Stimulated activated CD8-positive, alpha-beta memory T cell treated with anti-CD3 and anti-CD28 coated beads, Interleukin-2, amount 100 ng/mL, for 1 hour (primary cell): ENCODE data around the gene RASGRF2.

Source experiments
- DNase-seq, 2 donors: peaks; one replicate each; pipeline ENCODE4 v3.0.0-alpha.2; 2020; ENCODE audit warnings: low read depth in 2 of 2

RASGRF2 gene

DNA sequence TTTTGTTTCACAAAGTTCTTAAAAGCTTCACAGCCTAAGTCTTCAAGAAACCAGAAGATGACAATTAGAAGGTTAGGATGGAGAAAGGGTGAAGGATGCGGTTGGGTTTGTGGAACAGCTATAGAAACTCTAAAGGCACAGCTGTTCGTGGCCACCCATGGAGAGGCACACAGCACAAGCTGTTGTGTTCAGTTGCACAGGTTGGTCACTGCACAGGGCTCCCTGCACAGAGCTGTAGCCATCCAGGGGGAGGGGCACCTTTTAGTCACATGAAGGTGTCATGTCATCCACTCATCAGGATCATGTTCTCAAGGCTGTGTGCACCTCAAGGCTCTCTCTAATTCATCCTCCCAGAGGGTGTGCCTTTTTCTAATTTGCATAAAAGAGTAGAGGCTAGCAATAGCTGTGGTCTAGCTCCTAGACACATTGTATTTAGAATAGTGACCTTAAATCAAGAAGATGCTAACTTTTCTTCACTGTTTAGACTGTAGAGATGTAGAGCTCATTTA, 5.0 kb upstream of the RASGRF2 start:
- DNase-seq: no peak

DNA sequence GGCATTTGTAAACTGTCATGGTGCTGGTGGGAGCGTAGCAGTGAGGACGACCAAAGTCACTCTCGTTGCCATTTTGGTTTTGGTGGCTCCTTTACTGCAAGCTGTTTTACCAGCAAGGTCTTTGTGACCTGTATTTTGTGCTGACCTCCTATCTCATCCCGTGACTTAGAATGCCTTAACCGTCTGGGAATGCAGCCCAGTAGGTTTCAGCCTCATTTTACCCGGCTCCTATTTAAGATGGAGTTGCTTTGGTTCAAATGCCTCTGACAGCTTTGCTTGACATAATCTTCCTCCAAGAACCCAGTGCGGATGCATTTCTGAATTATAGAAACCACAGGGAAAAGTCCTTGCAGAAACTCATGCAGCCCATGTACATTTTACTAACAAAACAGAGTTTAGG, 3.9 kb upstream of the RASGRF2 start:
- no peak for DNase-seq

DNA sequence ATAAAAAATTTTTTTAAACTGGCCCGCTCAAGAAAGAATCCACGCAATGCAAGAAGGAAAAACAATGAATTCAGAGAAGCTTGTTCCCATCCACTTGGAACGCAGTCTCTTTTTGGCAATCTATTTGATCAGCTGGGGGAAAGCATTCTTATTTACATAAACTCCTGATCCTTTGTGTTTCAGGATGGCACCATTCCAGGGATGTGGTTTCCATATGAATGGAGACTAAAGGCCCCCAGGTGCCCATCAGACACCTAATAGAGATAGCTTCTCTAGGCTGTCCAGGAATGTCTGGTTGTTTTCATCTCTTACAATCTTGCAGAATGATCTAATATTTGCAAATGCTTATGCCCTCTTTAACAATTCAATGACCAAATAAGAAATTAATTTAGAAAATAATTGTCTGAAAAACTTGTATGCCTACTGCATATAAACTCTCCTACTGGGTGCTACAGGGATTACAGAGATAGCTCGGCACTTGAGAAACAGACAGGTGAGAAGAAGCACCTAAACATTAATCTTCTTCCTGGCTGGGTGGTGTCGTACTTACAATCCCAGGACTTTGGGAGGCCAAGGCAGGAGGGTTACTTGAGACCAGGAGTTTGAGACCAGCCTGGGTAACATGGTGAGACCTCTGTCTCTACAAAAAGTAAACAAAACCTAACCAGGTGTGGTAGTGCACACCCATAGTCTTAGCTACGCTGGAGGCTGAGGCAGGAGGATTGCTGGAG, 3.0 kb upstream of the RASGRF2 start:
- no peak for DNase-seq

DNA sequence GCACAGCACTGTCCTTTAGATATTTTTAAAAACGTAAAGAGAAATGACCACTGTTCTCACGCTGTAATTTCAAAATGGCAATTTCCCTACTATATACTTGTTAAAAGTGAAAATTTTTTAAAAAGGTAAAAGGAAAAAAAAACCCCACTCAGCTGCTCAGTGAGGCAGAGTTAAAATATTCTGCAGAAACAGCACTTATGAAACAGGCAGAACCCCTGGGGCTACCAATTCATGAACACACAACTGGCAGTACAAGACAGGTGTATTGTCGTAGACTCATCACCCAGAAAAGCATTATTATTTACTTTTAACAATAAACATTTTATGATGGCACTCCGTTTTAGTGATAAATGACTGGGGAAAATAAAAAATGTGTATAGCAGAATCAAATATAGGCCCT, 1.5 kb upstream of the RASGRF2 start:
- DNase-seq: no peak

DNA sequence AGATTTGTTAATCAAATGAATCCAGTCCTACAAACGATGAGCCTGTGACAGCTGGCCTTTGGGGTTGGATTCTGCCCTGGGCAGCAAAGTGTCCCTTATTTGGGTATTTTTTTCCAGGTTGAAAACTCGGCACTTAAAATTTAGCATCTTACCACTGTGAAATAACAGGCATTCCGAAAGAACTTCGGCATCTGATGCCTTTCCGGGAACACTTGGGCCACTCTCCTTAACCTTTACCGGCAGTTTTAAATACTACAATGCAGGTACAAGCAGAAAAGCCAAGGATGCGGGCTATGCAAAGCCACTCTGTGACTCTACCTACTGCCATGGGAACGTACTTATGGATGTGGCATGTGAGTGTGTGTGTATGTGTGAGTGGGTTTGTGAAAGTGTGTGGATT, 1.0 kb upstream of the RASGRF2 start:
- no peak for DNase-seq

DNA sequence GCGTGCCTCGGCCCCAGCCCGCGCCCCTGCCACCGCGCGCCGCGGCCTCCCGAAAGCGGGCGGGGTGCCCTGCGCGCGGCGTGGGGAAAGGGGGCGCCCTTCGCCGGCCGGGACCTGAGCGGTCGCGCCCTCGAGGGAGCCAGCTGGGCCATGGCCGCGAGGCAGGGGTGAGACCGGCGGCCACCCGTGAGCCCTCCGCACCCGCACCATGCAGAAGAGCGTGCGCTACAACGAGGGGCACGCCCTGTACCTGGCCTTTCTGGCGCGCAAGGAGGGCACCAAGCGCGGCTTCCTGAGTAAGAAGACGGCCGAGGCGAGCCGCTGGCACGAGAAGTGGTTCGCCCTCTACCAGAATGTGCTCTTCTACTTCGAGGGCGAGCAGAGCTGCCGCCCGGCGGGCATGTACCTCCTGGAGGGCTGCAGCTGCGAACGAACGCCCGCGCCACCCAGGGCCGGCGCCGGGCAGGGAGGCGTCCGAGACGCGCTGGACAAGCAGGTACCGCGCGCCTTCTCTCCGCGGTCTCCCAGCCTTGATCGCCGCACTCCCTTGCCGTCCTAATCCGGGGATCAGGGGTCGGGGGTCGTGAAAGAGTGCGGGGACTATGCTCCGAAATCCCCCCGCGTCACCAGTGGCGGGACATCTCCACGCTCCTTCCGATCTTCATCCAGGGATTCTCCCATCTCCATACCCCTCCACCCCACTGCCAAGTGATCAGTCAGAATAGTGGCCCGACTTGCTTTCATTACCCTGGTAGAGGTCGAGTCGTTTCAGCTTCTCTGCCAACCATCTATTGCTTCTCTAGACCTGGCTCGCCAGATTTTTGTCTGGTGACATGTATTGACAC, 590 bp downstream of the RASGRF2 start:
- DNase-seq: peak in 1 of 2 donors; percentile 8

DNA sequence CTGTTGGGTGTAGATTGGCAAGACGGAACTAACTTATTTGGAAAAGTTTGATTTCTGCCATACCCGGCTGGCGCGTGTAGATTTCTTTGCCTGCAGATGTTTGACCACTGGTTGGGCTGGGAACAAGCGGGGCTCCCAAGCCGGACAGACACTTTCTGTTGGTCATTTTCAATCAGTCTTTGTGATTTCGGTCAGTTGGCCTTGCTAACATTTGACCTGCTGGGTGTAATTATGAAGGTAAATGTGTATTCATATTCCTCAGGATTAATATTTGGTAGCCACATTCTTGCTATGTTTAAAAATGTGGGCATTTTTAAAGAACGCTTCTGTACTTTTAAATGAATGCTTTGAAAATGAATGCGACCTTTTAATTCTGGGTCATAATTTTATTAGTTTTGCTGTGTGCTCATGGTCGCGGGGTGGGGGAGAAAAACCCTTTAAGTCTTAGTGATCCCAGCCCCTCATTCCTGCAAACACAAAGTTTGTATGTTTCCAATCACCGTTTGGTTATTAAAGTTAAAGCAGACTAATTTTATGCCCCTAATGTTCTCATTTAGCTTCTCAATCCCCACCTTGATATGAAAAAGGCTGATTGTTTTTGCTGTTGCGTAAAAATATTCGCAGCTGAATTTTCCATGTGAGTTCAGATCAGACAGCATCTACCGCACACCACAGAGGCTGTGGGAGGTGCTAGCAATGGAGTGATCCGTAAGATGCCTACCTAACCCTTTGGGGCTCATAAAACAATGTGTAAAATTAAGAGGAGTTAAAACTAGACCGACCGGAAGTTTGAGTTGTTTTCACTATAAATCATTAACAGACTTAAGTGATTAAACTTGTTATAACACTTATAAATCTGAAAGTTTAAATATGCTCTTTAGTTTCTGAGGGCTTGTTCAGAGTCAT, 1.5 kb downstream of the RASGRF2 start:
- no peak for DNase-seq

DNA sequence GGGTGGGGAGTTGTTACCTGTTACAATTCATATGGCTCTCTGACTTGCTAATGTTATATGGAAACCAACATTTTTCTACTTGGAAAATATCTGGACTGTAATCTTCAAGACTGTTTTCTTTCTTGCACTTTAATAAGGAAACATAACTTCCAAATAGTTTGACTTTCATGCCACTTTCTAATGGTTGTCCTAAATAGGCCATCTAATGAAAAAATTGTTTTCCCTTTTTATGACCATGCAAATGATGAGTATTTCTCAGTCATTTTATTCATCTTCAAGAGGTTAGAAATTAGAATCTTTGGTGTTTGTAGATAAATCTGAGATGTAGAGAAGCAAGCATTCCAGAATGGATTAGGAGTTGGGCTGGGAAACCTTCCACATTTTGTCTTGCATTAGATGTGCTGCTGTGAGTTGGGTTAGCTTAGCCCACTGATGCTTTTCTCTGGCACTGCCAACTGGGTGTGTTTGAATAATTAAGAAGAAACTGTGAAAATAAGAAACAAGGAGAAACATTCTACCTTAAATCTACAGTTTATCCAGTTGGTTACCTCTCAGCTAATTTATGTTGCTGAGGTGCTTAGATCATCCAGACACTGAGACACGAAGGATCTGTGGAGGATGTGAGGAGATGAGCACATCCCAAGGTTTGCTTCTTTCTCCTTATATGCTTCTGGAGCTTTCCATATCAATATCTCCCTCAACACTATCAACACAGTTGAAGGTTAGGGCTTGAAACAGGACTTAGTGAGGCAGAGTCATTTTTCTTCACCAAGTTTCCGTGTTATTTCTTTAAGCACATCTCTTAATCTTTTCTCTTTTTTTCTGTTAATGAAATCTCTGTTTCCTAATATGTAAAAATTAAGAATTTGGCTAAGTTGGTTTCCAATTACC, 2.7 kb downstream of the RASGRF2 start:
- no peak for DNase-seq

DNA sequence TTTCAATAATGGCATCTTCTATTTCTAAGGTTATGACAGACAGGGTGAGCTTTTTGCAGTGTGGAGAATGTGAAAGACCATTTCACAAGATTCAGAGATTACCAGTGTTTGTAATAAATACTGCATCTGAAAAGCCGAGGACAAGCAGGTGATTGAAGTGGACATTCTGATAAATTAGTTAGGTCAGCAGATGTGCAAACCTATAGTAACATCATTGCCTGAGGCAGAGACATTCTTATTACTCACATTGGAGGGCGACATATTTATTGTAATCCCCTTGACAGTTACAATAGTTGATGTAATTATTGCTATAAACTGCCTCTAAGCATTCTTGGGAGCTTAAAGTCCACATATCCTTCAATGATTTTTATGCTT, 3.3 kb downstream of the RASGRF2 start:
- no peak for DNase-seq

DNA sequence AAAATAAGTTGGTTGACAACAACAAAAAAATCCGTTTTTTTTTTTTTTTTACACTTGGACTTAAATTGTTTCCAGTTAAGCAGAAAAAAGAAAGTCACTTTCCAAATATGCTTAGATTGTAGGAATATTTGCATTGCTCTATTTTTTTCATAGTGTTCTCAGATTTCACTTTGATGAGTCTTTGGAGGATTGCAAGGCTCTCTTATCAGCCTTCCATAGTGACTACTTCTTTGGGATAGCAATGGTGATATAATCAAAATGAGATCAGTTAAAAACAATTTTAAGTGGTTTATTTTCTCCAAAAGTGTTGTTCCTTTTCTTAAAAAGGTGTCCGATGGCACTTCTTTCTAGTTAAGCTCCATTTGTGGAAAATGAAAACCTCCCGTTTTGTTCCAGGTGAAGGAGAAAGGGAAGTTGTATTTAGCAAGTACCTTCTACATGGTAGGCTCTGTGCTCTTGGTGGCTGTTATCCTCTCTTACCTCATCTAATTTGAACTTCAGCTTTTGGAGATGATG, 3.9 kb downstream of the RASGRF2 start:
- DNase-seq: no peak

DNA sequence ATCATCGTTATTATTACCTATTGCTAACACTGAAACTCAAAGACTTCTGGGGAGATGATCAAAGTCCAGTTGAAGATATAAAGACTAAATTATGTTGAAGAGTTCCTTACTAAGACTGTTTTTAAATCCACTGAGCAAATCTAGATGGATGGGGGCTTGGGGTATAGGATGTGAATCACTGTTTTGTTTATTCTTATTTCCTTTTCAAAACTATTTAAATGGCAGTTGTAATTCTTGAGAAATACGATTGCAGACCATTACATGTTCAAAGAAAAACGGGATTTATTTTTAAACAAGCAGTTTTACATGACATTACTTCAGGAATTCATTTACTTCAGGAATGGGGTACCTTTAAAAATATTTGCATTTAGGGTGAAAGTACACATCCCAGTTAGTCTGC, 4.3 kb downstream of the RASGRF2 start:
- DNase-seq: no peak

DNA sequence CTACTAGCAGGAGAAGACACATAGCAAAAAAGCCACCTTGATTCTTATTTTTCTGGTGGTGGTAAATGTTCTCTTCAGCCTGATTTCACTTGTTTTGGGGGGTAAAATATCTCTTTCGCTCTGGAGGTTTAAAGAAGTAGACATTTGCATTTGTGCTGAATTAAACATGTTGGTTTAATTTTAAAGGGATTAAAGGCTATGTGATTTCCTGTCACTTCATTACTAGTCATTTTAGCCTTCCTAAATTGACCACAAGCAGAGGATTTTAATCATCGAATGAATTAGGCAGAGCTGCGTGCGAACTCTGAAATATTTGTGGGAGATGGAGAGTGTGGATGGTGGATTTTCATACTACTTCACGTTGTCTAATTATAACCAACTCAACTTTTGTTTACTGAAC, 4.8 kb downstream of the RASGRF2 start:
- no peak for DNase-seq

DNA sequence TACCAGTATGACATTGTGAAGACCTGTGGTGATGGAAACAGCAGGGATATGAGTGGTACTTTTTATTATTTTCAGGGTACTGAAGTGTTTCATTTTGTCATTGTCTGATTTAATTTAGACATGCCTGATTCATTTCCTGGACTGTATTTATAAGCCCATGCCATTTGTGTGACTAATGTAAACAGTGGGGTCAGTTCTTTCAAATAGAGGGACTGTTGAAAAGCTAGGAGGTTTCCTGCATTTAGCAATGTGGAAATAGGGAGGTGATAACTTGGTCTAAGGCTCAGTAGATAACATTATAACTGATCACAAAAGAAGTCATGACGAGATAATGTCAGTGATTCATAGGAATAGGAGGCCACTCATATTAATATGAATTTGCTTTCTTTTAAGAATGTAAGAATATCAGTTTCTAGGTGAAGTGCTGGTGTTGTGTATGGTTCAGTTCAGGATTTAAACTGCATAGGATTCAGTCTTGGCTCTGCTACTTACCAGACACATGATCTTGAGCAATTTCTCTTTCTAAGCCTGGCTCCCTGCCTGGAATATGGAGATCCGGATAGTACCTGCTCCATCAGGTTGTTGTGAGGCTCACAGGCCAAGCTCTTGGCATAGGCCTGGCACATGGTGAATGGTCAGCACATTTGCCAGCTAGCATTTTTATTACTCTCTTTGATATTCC, 7.5 kb downstream of the RASGRF2 start:
- DNase-seq: no peak

DNA sequence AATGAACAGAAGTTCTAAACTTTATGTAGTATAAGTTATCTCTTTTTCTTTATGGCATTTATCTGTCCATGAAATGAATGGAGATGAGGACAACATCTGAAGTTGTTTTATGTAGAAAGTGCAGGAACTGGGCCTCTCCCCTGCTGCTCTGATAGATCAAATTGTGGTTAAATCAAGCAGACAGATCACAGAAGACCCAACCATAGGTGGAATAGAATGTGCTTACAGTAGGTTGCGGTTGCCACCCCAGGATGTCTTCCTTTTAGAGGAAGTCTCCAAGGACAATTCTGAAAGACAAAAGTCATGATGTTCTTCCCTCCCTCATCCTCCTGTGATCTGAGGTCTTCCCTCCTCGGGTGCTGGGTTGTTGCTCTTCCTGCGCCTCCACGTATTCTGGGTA, 12.9 kb downstream of the RASGRF2 start:
- no peak for DNase-seq

DNA sequence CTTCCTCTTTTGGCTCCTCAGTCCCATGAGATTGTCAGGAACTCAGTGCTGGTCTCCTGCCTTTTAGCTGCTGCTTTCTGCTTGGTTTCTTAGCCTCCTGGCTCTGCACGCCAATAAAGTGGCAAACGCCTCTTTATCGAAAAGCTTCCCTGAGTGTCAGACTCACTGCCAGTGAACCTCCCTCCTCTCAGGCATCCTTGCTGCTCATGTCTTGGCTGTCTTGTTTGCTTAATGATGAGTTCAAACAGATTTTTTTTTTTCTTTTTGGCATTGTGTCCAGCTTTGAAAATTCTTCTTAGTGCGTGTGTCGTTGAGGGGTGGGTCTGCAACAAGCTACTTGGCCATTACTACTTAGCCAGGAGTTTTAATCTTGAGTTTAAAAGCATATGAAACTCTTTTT, 14.9 kb downstream of the RASGRF2 start:
- no peak for DNase-seq

DNA sequence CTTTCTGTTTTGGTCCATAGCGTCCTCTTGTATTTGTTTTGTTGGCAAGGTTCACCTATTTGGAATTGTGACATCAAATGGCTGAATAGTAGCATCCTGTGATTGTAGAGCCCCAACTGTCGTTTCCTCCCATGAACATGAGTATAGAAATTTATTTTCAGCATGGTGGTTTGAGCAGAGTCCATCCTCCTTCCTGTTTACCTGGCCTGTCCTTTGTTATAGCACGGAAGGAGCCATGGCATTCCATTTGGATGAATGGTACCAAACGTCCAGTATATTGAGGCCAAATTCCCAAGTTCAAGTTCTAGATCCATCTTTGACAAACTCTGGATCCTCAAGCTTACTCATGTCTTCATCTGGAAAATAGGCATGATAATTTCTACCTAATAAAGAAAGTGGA, 16.8 kb downstream of the RASGRF2 start:
- no peak for DNase-seq

DNA sequence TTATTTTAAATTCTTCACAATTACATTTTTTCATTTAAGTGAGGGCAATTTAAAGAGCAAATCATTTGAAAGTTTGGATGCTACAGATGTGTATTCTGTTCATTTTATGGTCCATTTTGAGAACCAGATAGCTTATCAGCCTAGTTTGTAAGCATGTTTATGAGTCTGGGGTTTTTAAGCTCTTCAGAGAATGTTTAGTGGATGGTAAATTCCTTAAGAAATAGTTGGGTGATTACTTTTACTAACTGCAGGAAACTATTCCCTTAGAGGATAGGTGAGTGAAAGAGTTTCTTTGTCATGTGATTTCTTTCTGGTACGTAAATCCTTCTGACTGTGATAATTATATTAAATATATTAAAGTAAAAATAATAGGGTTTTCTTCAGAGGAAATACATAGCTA, 17.6 kb downstream of the RASGRF2 start:
- no peak for DNase-seq

DNA sequence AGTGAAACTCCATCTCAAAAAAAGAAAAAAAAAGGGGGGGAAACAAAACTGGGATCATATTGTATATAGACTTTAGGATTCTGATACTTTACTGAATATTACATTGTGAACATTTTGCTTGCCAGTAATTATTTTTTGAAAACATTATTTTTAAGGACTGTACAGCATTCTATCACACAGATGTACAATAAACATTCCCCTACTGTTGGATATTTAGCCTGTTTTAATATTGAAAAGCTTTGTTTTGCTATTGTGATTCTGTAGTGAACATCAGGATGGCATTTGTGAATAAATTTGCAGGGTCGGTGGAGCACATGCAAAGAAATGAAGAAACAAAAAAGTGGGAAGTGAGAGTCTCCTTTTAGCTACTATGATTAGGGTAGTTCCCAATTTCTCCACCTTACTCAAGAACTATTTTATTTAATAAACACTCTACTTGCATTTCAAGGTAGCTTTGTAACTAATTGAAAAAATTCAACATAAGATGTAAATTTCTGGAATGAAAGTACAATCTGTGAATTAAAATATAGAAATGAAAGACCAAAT, 18.7 kb downstream of the RASGRF2 start:
- no peak for DNase-seq

DNA sequence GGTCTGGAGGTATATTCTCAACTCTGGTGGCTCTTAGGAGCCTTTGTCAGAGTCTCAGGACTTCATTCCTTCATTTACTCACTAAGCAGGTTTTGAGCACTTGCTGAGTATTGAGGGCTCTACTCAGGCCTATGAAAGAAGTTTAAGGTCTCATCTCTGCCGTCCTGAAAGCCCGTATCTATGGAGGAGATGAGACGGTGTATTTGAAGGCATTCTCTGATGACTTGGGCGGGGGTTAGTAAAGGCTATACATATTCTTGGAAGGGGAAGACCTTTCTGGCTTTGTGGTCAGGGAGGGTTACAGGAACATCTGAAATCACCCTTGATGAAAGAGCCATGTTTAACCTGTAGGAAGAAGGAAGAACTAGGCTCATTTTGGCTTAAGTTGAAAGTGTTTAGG, 21.9 kb downstream of the RASGRF2 start:
- no peak for DNase-seq

DNA sequence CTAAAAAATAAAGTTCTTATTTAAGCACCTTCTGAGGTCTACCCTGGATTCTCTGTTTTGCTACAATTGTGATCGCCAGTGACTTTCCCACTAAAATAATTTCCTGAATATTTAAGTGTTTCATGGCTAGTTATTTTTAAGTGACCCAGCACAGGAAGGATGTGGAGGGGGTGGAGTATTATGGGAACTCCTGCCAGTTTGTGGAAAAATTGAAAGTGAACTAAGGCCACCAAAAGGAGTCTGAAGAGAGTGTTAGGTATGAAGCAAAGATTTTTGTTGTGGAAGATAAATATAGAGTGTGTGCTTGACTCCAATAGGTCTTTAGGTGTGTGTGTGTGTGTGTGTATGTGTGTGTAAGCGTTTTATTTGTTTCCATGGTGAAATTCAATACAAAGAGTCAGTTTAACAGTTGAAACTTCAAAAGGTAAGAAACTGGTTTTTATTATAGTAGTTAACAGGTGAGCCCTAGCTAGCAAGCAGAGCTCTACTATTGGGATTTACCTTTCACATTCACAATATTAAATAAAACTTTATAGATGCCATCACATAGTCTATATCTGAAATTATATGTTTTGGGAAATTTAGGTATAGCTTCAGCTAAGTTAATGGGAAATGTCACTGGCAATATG, 25.6 kb downstream of the RASGRF2 start:
- no peak for DNase-seq
